A673 (cell line): ENCODE results near the gene LARP4B.

Experiments used
- CTCF ChIP-seq: fragments of 300-800, 200-600 bp; sonication (generic); conservative IDR thresholded peaks from 2 replicates; pipeline ENCODE4 v1.5.1; 2017; ENCODE audit warnings: low read depth, mild to moderate bottlenecking, antibody characterized with exemption, low read length, moderate library complexity, mixed read lengths
- EZH2 ChIP-seq: fragments of 200-600 bp; sonication (generic); IDR thresholded peaks from 2 replicates; pipeline ENCODE4 v1.6.1; 2017; ENCODE audit warnings: borderline replicate concordance, low read depth, mild to moderate bottlenecking, mixed read lengths, antibody characterized with exemption, low read length; ENCODE audit not compliant: poor library complexity, severe bottlenecking

DNA sequence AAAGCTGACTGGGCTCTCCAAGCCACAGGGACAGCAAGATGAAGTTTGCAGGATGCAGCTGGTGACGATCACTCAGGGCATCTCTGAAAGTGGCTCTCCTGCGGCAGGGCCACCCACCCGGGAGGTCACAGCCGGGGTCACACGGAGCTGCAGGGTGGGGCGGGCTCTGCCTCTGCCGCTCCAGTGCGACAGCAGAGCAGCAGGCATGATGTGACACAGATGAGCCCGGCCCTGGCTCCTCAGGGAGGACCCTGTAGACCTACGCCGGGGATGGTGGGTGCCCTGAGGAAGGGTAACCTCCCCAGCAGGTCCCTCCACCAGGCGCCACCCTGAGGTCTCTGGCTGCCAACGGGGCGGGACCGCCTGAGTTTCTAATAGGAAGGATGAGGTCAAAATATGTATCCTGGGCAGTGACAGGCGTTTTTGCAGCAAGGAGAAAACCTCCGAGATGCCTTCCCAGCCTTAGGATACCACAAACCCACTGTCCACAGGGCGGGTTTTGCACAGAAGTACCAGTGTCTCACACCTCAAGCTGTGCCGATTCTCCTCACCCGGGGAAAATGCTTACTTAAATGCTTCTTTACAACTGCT, 127.2 kb downstream of the LARP4B start:
- TF ChIP-seq CTCF, result no peak
- TF ChIP-seq EZH2, result no peak
